Mesenchymal stem cell (in vitro differentiated cells and primary cell): ENCODE results near the gene XIRP1.

Experiments
- DNase-seq: peaks from one replicate; pipeline ENCODE4 v3.0.0-alpha.2; 2013
- H2AFZ ChIP-seq: one replicate; pipeline ENCODE4 v1.6.1; 2013; ENCODE audit warnings: low read depth, mild to moderate bottlenecking, control low read depth, inconsistent platforms, low read length, moderate library complexity
- H2AK5ac ChIP-seq: 2 replicates; pipeline ENCODE4 v1.6.1; 2013; ENCODE audit warnings: low read length, moderate library complexity, mild to moderate bottlenecking, inconsistent platforms; ENCODE audit not compliant: severe bottlenecking
- H2BK120ac ChIP-seq: one replicate; pipeline ENCODE4 v1.6.1; 2013; ENCODE audit warnings: low read depth, mild to moderate bottlenecking, inconsistent platforms, low read length, moderate library complexity
- H2BK12ac ChIP-seq, 2 experiments: one replicate each; pipeline ENCODE4 v1.6.1; 2013; ENCODE audit warnings: inconsistent platforms in 2 of 2, low read length in 2 of 2, mild to moderate bottlenecking in 2 of 2, moderate library complexity in 2 of 2, control low read depth in 1 of 2
- H2BK15ac ChIP-seq: one replicate; pipeline ENCODE4 v1.6.1; 2013; ENCODE audit warnings: mild to moderate bottlenecking, low read depth, inconsistent platforms; ENCODE audit not compliant: poor library complexity, severe bottlenecking
- H2BK5ac ChIP-seq: 2 replicates; pipeline ENCODE4 v1.6.1; 2013; ENCODE audit warnings: low read depth, mild to moderate bottlenecking, low read length, control low read depth, inconsistent platforms; ENCODE audit not compliant: poor library complexity, severe bottlenecking
- H3K14ac ChIP-seq, 2 experiments: one replicate each; pipeline ENCODE4 v1.6.1; 2013; ENCODE audit warnings: inconsistent platforms in 2 of 2, low read length in 2 of 2, control low read depth in 1 of 2, mild to moderate bottlenecking in 1 of 2, moderate library complexity in 1 of 2
- H3K18ac ChIP-seq, 2 experiments: one replicate each; pipeline ENCODE4 v1.6.1; 2013; ENCODE audit warnings: inconsistent platforms in 2 of 2, low read length in 2 of 2, control low read depth in 1 of 2, low read depth in 1 of 2, mild to moderate bottlenecking in 1 of 2
- H3K23ac ChIP-seq, 2 experiments: one replicate each; pipeline ENCODE4 v1.6.1; 2013; ENCODE audit warnings: inconsistent platforms in 2 of 2, low read length in 2 of 2, mild to moderate bottlenecking in 2 of 2, moderate library complexity in 2 of 2, control low read depth in 1 of 2
- H3K27ac ChIP-seq: 2 replicates; pipeline ENCODE4 v1.5.1; 2013; ENCODE audit warnings: mild to moderate bottlenecking, moderate library complexity, low read length, control low read depth, inconsistent platforms; ENCODE audit not compliant: poor library complexity, severe bottlenecking
- H3K27me3 ChIP-seq, 2 experiments: 2 replicates each; pipeline versions ENCODE4 v1.6.1 to v1.7.0; 2013; ENCODE audit warnings: low read length in 2 of 2, mild to moderate bottlenecking in 2 of 2, moderate library complexity in 2 of 2, control low read depth in 1 of 2, inconsistent platforms in 1 of 2; ENCODE audit not compliant: control insufficient read depth in 1 of 2, insufficient read depth in 1 of 2
- H3K36me3 ChIP-seq, 2 experiments: 2 replicates each; pipeline versions ENCODE4 v1.6.1 to v1.7.0; 2013; ENCODE audit warnings: low read length in 2 of 2, control low read depth in 1 of 2, inconsistent platforms in 1 of 2, low read depth in 1 of 2, mild to moderate bottlenecking in 1 of 2; ENCODE audit not compliant: insufficient read depth in 2 of 2, control insufficient read depth in 1 of 2
- H3K4ac ChIP-seq, 2 experiments: one replicate each; pipeline ENCODE4 v1.6.1; 2013; ENCODE audit warnings: inconsistent platforms in 2 of 2, low read length in 2 of 2, mild to moderate bottlenecking in 2 of 2, moderate library complexity in 2 of 2, control low read depth in 1 of 2, low read depth in 1 of 2
- H3K4me1 ChIP-seq: 2 replicates; pipeline ENCODE4 v1.6.1; 2013; ENCODE audit warnings: low read depth, low read length, control low read depth; ENCODE audit not compliant: control insufficient read depth, insufficient read depth
- H3K4me2 ChIP-seq: 2 replicates; pipeline ENCODE4 v1.6.1; 2013; ENCODE audit warnings: low read length, mild to moderate bottlenecking, inconsistent platforms; ENCODE audit not compliant: poor library complexity, severe bottlenecking
- H3K4me3 ChIP-seq, 2 experiments: 2 replicates each; pipeline versions ENCODE4 v1.5.1 to v1.7.0; 2013; ENCODE audit warnings: low read length in 2 of 2, mild to moderate bottlenecking in 2 of 2, control low read depth in 1 of 2, low read depth in 1 of 2; ENCODE audit not compliant: insufficient read depth in 1 of 2
- H3K79me1 ChIP-seq: replicated peaks from 2 replicates; pipeline ENCODE4 v1.6.1; 2013; ENCODE audit warnings: mild to moderate bottlenecking, control low read depth, low read length, inconsistent platforms; ENCODE audit not compliant: poor library complexity, severe bottlenecking
- H3K9ac ChIP-seq: 2 replicates; pipeline ENCODE4 v1.7.0; 2013; ENCODE audit warnings: mild to moderate bottlenecking, low read length, moderate library complexity
- H3K9me3 ChIP-seq: 2 replicates; pipeline ENCODE4 v1.7.0; 2013; ENCODE audit warnings: mild to moderate bottlenecking, low read length; ENCODE audit not compliant: control insufficient read depth
- H4K8ac ChIP-seq: one replicate; pipeline ENCODE4 v1.6.1; 2013; ENCODE audit warnings: inconsistent platforms, mild to moderate bottlenecking, low read length, moderate library complexity
- H4K91ac ChIP-seq: one replicate; pipeline ENCODE4 v1.6.1; 2013; ENCODE audit warnings: mild to moderate bottlenecking, low read length, inconsistent platforms
- WGBS: methylation state at CpG from one replicate; pipeline ENCODE4 v1.1.7; 2013; ENCODE audit warnings: mixed read lengths; 5-methylcytosine and 5-hydroxymethylcytosine counted together

XIRP1 gene

DNA sequence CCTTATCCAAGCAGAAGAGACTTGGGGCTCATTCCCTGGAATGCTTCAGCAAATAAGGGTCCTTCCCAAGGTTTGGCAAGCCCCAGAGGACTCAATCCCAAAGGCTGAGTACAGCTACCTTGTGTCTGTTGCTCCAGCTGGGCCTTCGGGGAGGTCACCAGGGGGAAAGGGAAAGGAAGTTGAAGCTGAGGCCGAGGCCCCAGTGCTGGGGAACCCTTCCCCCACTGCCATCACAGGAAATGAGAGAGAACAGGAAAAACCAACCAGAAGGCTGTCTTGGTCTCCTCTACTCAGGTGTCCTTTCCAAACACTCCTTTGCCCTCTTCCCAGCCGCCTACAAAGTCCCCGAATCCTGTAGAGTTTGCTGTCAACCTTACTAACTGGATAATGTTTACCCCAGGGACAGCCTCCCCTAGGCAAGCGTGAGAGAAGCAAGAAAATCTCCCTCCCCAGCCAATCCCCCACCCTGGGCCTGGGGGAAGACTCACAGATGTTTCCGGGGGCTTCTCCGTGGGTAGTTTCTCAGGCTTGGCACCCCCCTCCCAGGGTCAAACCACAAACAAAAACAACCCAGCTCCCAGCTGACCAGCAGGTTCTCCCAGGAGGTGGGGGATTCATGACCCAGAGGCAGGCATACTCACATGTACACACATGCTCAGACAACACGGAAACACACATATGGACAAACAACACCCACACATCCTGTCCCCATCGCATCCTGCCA lies 44.5 kb downstream of the XIRP1 start:
- no peaks in the 10 kb centered on the region for H3K9me3 ChIP-seq
- H2AK5ac ChIP-seq: peak overlapping the region; percentile 88
- H3K27me3 ChIP-seq: no peaks in the 10 kb centered on the region
- H2BK5ac ChIP-seq: peak overlapping the region; percentile 89
- H3K4ac ChIP-seq: peak overlapping the region; percentile 64 to 88
- peak overlapping the region in 1 of 2 experiments; percentile 16 for H3K23ac ChIP-seq
- WGBS: 9% methylated on average over 9 of the region's 9 CpGs
- H3K4me2 ChIP-seq: peak overlapping the region; percentile 53
- H3K4me3 ChIP-seq: peak overlapping the region in 1 of 2 experiments; percentile 54
- H3K18ac ChIP-seq: peak overlapping the region; percentile 85 to 93
- peak; percentile 89 for DNase-seq
- H3K9ac ChIP-seq: peak overlapping the region; percentile 68
- peaks cover 32 to 35% of the 10 kb centered on the region in 2 experiments for H3K36me3 ChIP-seq
- H4K91ac ChIP-seq: peak overlapping the region; percentile 99
- H2BK15ac ChIP-seq: peak overlapping the region; percentile 74
- no peak overlapping the region for H2AFZ ChIP-seq
- peaks cover 14% of the 10 kb centered on the region for H3K79me1 ChIP-seq
- H4K8ac ChIP-seq: peak overlapping the region; percentile 94
- peak overlapping the region; percentile 49 to 92 for H2BK12ac ChIP-seq
- peak overlapping the region; percentile 93 for H2BK120ac ChIP-seq
- H3K27ac ChIP-seq: peak overlapping the region; percentile 98
- H3K4me1 ChIP-seq: peaks cover 47% of the 10 kb centered on the region
- H3K14ac ChIP-seq: peak overlapping the region in 1 of 2 experiments; percentile 50

DNA sequence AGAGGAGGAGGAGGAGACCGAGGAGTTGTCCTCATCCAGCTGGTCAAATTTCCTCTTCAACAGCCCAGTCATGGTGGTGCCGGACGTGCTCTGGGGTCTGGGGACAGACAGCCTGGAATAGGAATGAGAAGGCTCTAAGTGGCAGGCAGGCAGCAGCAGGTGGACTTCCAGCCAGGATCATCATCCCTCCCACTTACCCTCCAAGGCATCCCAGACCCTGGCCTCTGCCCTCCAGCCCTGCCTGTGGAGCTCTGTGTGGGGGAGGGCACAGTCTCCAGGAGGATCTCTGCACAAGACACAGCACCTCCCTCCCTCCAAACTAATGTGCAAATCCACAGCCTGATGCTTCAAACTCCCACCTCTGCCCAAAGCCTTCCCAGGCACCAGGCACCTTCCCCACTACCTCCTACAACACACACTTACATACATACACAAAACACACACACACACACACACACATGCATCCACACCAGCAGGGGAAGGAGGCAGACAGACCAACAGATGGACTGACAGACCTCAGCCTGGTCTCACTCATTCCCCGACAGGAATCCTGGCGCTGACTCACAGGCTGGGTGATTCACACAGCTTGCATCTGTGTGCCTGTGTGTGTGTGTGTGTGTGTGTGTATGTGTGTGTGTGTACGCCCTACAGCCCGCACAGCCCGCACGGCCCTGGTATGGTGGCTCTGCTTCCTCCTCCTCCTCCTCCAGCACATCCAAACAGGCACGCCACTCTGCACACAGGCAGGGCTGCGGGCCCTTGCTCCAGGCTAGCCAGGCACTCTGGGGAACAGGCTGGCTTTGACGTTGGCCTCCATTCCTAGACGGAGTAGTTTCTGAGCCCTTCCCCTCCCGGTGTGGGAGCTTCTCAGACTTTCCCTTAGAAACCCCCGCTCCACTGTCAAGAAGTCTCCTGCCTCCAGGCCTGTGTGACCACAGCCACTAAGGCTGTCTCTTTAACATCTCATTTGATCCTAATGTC lies 45.5 kb downstream of the XIRP1 start:
- peak; percentile 99 for DNase-seq
- no peaks in the 10 kb centered on the region for H3K27me3 ChIP-seq
- H3K27ac ChIP-seq: peak overlapping the region; percentile 98
- peak overlapping the region; percentile 93 for H2BK120ac ChIP-seq
- peak overlapping the region; percentile 94 for H4K8ac ChIP-seq
- H3K4me2 ChIP-seq: peak overlapping the region; percentile 56
- H3K79me1 ChIP-seq: peaks cover 23% of the 10 kb centered on the region
- H3K4me3 ChIP-seq: peak overlapping the region in 1 of 2 experiments; percentile 54
- WGBS: 5% methylated on average over 11 of the region's 15 CpGs
- H2BK5ac ChIP-seq: peak overlapping the region; percentile 89
- no peaks in the 10 kb centered on the region for H3K9me3 ChIP-seq
- no peak overlapping the region for H2AFZ ChIP-seq
- peaks cover 52% of the 10 kb centered on the region for H3K4me1 ChIP-seq
- H3K18ac ChIP-seq: peak overlapping the region; percentile 85 to 93
- peak overlapping the region; percentile 99 for H4K91ac ChIP-seq
- H3K36me3 ChIP-seq: peaks cover 42 to 44% of the 10 kb centered on the region in 2 experiments
- no peak overlapping the region for H3K23ac ChIP-seq
- peak overlapping the region; percentile 68 for H3K9ac ChIP-seq
- H3K14ac ChIP-seq: peak overlapping the region in 1 of 2 experiments; percentile 50
- peak overlapping the region; percentile 68 to 83 for H2BK12ac ChIP-seq
- peak overlapping the region; percentile 64 to 88 for H3K4ac ChIP-seq
- peak overlapping the region; percentile 96 for H2BK15ac ChIP-seq
- H2AK5ac ChIP-seq: peak overlapping the region; percentile 94

DNA sequence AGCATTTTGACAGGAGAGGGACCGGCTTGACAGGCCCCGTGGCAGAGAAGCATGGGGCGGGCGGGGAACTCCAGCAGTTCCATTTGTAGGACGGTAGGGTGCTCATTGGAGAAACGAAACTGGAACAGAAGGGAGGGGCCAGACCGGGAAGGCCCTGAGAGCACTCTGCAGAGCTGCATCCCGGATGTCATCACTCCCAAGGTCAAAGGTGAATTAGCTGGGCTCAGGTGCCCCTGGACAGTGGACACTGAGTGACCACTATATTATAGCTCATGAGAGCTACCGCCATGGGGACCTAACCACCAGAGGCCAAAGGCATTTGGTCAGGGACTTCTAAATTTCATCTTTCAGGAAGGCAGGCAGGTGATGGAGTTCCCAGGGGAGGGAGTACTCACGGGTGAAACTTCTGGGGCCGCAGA lies 46.3 kb downstream of the XIRP1 start:
- peak overlapping the region; percentile 56 for H3K4me2 ChIP-seq
- H3K14ac ChIP-seq: peak overlapping the region in 1 of 2 experiments; percentile 47
- peak overlapping the region; percentile 28 to 68 for H2BK12ac ChIP-seq
- peak overlapping the region; percentile 11 to 88 for H3K18ac ChIP-seq
- H2BK15ac ChIP-seq: no peak overlapping the region
- H2BK5ac ChIP-seq: peak overlapping the region; percentile 22
- no peak overlapping the region for H3K4me3 ChIP-seq
- no peak overlapping the region for H2AFZ ChIP-seq
- no peaks in the 10 kb centered on the region for H3K9me3 ChIP-seq
- H4K91ac ChIP-seq: no peak overlapping the region
- H3K4ac ChIP-seq: no peak overlapping the region
- H4K8ac ChIP-seq: no peak overlapping the region
- peak overlapping the region; percentile 98 for H3K27ac ChIP-seq
- H3K27me3 ChIP-seq: no peaks in the 10 kb centered on the region
- H3K23ac ChIP-seq: no peak overlapping the region
- WGBS: 74% methylated on average over 11 of the region's 11 CpGs
- H2BK120ac ChIP-seq: no peak overlapping the region
- peaks cover 32% of the 10 kb centered on the region for H3K79me1 ChIP-seq
- no peak overlapping the region for H3K9ac ChIP-seq
- peak overlapping the region; percentile 94 for H2AK5ac ChIP-seq
- peak; percentile 65 for DNase-seq
- peaks cover 53% of the 10 kb centered on the region for H3K4me1 ChIP-seq
- H3K36me3 ChIP-seq: peaks cover 50 to 51% of the 10 kb centered on the region in 2 experiments
